Measurements from ENCODE around the gene DNAJC6. TPM values are rescaled to one million over a fixed set of nuclear protein-coding genes. Genes with fewer than 3 reads are reported as not detected.

The DNAJC6 gene
- total and polyA plus RNA-seq, 2 of the 13 experiments (the other 11 are each of a cell fraction or from before 2014, with no cell fraction given), result 1.0 to 1.6 TPM

- no peak for TF ChIP-seq ZNF737 (CRISPR knock-in tag; IDR thresholded peaks at IDR 0.05; ENCODE audit: borderline replicate concordance)
Observed at GRCh38 chr1:65404941-65405340, 95.6 kb downstream of the DNAJC6 start (continued).

GRCh38 chr1:65407877-65408276 lies 98.5 kb downstream of the DNAJC6 start:
- BruUV-seq (replicated peaks), result no TSS peak
- Histone ChIP-seq H3K4me3 (replicated peaks in 1 of 3; ENCODE audit: insufficient read depth in 1 of 3, low read depth in 2 of 3, low read length in 3 of 3) (no peak overlapping the region), H3K4me2 (ENCODE audit: low read depth, low read length) (peak overlapping the region; percentile 21; the same call in 1 of the 2 replicates), H3K27me3 (ENCODE audit: control insufficient read depth in 1 of 2, insufficient read depth in 2 of 2, low read length in 2 of 2) (no peaks in the 10 kb centered on the region), H3K27ac (ENCODE audit: extremely low read length, insufficient read depth, low read length) (peak overlapping the region; percentile 18), H3K9ac (ENCODE audit: insufficient read depth, low read depth, low read length) (no peak overlapping the region), H4K20me1 (ENCODE audit: insufficient read depth, low read length) (no peaks in the 10 kb centered on the region), H2AFZ (ENCODE audit: low read length) (no peak overlapping the region), H3K4me1 (ENCODE audit: insufficient read depth, low read length) (peaks cover 20% of the 10 kb centered on the region), H3K9me3 (ENCODE audit: low read length) (no peaks in the 10 kb centered on the region), H3K79me2 (ENCODE audit: insufficient read depth, low read length) (no peaks in the 10 kb centered on the region), H3K36me3 (replicated peaks in 1 of 2; ENCODE audit: control insufficient read depth in 1 of 2, insufficient read depth in 2 of 2, low read length in 2 of 2) (no peaks in the 10 kb centered on the region)
- intact Hi-C loops (cut with micrococcal nuclease; ENCODE audit: unreplicated experiment) (no loop called here), in situ Hi-C loops (cut with HindIII; ENCODE audit: extremely low pct_ligation_motif_present, low pct_unique_long_range_greater_than_20kb) (no loop called here)
- FAIRE-seq, result peak; percentile 84
- peak; percentile 77 for DNase-seq (ENCODE audit: low spot score)
- ATAC-seq, result peak; percentile 82
- CTCF ChIA-PET (ENCODE audit: low intra/inter-chr PET ratio, low total read pairs), result no interaction called here
- WGBS (ENCODE audit: low lambda C conversion rate), result 48% methylated on average over 2 of the region's 2 CpGs
- POLR2A ChIA-PET, result interaction anchor here (1.1 to 1.6 kb wide), 4 partner anchors 10 to 14 kb away, joined by 3 to 9 read pairs (median 4); partner anchors contain the start of genes LEPR and LEPROT
- TF ChIP-seq NCOR1 (IDR thresholded peaks at IDR 0.05; ENCODE audit: borderline replicate concordance, low read length), result peak; percentile 65; the same call in 1 of the 2 replicates
- no peak for TF ChIP-seq RFX3 (CRISPR knock-in tag; IDR thresholded peaks at IDR 0.05)
- TF ChIP-seq ZNF629 (CRISPR knock-in tag; conservative IDR thresholded peaks at IDR 0.05), result peak; percentile 99
- TF ChIP-seq, protein P1, sequence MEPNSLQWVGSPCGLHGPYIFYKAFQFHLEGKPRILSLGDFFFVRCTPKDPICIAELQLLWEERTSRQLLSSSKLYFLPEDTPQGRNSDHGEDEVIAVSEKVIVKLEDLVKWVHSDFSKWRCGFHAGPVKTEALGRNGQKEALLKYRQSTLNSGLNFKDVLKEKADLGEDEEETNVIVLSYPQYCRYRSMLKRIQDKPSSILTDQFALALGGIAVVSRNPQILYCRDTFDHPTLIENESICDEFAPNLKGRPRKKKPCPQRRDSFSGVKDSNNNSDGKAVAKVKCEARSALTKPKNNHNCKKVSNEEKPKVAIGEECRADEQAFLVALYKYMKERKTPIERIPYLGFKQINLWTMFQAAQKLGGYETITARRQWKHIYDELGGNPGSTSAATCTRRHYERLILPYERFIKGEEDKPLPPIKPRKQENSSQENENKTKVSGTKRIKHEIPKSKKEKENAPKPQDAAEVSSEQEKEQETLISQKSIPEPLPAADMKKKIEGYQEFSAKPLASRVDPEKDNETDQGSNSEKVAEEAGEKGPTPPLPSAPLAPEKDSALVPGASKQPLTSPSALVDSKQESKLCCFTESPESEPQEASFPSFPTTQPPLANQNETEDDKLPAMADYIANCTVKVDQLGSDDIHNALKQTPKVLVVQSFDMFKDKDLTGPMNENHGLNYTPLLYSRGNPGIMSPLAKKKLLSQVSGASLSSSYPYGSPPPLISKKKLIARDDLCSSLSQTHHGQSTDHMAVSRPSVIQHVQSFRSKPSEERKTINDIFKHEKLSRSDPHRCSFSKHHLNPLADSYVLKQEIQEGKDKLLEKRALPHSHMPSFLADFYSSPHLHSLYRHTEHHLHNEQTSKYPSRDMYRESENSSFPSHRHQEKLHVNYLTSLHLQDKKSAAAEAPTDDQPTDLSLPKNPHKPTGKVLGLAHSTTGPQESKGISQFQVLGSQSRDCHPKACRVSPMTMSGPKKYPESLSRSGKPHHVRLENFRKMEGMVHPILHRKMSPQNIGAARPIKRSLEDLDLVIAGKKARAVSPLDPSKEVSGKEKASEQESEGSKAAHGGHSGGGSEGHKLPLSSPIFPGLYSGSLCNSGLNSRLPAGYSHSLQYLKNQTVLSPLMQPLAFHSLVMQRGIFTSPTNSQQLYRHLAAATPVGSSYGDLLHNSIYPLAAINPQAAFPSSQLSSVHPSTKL (CRISPR knock-in tag; IDR thresholded peaks at IDR 0.05), result peak; percentile 50; the same call in 1 of the 2 replicates
- no peak for TF ChIP-seq ZNF326 (CRISPR knock-in tag; IDR thresholded peaks at IDR 0.05; ENCODE audit: borderline replicate concordance)
- no peak for TF ChIP-seq SOX13 (IDR thresholded peaks at IDR 0.05)
- peak in 1 of 2 experiments; percentile 13; a peak in 1 of 4 replicates for TF ChIP-seq SOX13 (CRISPR knock-in tag; conservative IDR thresholded peaks at IDR 0.05 in 1 of 2, IDR thresholded peaks at IDR 0.05 in 1 of 2)
- TF ChIP-seq HDAC2 (CRISPR knock-in tag; IDR thresholded peaks at IDR 0.05), result 0 out of 2 replicates have a peak, but pooled peaks have one; percentile 32
- TF ChIP-seq CREB1 (IDR thresholded peaks at IDR 0.05), result no peak
- peak; percentile 66 for TF ChIP-seq CREB1 (CRISPR knock-in tag; IDR thresholded peaks at IDR 0.05)
- TF ChIP-seq, protein P2, sequence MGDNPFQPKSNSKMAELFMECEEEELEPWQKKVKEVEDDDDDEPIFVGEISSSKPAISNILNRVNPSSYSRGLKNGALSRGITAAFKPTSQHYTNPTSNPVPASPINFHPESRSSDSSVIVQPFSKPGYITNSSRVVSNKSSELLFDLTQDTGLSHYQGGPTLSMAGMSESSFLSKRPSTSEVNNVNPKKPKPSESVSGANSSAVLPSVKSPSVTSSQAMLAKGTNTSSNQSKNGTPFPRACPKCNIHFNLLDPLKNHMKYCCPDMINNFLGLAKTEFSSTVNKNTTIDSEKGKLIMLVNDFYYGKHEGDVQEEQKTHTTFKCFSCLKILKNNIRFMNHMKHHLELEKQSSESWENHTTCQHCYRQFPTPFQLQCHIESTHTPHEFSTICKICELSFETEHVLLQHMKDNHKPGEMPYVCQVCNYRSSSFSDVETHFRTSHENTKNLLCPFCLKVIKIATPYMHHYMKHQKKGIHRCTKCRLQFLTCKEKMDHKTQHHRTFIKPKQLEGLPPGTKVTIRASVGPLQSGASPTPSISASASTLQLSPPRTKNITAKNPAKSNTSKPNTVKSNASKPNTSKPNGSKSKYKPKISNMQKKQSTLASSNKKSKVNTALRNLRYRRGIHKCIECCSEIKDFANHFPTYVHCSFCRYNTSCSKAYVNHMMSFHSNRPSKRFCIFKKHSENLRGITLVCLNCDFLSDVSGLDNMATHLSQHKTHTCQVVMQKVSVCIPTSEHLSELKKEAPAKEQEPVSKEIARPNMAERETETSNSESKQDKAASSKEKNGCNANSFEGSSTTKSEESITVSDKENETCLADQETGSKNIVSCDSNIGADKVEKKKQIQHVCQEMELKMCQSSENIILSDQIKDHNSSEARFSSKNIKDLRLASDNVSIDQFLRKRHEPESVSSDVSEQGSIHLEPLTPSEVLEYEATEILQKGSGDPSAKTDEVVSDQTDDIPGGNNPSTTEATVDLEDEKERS (CRISPR knock-in tag; IDR thresholded peaks at IDR 0.05), result 0 out of 2 replicates have a peak, but pooled peaks have one; percentile 26
- peak; percentile 77 for TF ChIP-seq POGZ (CRISPR knock-in tag; IDR thresholded peaks at IDR 0.05)
